Measurements from ENCODE around the gene DDX1. TPM values are rescaled to one million over a fixed set of nuclear protein-coding genes. Genes with fewer than 3 reads are reported as not detected.

Gene DDX1
- total and polyA plus RNA-seq, 9 of the 15 experiments (the other 6 are each of a cell fraction or from before 2014, with no cell fraction given): 116 to 277 (median 232) TPM

DNA sequence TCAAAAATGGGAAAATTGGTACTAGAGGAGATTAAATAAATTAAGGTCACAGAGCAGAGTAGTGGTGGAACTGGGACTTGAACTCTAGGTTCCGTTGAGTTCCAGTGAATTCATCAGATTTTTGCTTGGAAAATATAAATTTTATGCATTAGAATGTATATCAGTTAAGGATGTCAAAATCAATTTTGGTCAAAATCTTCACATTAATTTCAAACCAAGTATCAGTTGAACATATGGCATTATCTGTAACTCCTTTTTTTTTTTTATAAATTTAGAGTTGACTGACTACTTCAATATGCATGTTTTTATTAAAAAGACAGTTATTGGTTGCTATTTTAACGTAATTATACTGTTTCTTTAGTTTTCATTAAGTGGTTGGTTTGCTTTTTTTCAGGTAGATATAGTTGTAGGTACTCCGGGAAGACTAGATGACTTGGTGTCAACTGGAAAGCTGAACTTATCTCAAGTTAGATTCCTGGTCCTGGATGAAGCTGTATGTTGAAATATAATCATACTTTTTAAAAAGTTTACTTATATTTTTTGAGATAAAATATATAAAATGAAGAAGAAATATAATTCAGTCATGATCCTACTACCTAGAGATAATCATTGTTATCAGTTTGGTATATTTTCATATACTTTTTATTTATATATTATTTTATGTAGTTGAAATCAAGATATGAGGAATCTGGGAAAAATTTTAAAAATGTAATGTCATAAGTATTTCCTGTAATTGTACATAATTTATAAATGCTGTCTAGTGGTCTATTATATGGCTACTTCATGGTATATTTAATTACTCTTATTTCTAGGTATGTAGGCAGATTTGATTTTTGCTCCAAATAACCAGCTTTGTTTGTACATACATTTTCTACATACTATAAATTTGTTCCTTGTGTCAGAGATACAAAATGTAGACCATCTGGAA, 25.4 kb downstream of the DDX1 start:
- no TSS peak for BruUV-seq (replicated peaks)
- H3K4me3 ChIP-seq: no peak overlapping the region

DNA sequence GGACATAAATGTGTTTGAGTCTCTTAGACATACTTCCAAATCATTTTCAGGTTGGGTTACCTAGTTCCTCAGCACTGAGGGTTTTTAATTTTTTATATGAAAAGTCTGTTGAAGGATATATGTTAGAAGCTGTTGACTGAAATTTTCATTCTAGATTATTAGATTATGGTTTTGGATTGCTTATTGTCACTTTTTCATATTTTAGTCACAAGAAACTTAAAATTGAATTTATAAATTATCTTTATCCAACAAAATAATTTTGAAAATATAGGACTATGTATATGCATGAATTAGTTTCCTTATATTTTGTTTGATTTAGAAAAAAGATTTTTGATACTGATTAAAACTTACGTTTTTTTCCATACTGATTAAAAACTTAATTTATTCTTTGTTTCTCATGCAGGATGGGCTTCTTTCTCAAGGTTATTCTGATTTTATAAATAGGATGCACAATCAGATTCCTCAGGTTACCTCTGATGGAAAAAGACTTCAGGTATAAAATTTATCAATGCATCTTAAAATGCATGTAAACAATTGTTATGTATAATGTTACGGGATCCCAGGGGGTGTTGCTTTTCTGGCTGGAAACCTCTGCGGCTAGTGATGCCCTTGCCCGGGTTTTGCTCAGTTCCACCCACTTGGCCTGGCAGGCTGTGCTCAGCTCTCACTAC, 26.2 kb downstream of the DDX1 start:
- H3K36me3 ChIP-seq (ENCODE audit: control insufficient read depth, insufficient read depth, low read length): peaks cover 95% of the 10 kb centered on the region
- H3K4me1 ChIP-seq (replicated peaks in 1 of 2; ENCODE audit: control insufficient read depth in 2 of 2, insufficient read depth in 2 of 2, low read length in 2 of 2): peaks cover 0 to 6% of the 10 kb centered on the region in 2 experiments; a peak in 1 of 5 replicates
- no peak for FAIRE-seq
- TF ChIP-seq DNMT1 (IDR thresholded peaks at IDR 0.05) (no peak), KAT8 (IDR thresholded peaks at IDR 0.05; ENCODE audit: low read depth) (no peak), MXI1 (IDR thresholded peaks at IDR 0.05; ENCODE audit: low read depth, low read length) (no peak), ZNF175 (CRISPR knock-in tag; IDR thresholded peaks at IDR 0.05; ENCODE audit: low read depth) (no peak), TEAD2 (tag; IDR thresholded peaks at IDR 0.05) (no peak), RFX1 (IDR thresholded peaks at IDR 0.05) (no peak), PML (IDR thresholded peaks at IDR 0.05; ENCODE audit: low read length) (no peak)
- TF ChIP-seq, protein P1, sequence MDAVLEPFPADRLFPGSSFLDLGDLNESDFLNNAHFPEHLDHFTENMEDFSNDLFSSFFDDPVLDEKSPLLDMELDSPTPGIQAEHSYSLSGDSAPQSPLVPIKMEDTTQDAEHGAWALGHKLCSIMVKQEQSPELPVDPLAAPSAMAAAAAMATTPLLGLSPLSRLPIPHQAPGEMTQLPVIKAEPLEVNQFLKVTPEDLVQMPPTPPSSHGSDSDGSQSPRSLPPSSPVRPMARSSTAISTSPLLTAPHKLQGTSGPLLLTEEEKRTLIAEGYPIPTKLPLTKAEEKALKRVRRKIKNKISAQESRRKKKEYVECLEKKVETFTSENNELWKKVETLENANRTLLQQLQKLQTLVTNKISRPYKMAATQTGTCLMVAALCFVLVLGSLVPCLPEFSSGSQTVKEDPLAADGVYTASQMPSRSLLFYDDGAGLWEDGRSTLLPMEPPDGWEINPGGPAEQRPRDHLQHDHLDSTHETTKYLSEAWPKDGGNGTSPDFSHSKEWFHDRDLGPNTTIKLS (IDR thresholded peaks at IDR 0.05; ENCODE audit: borderline replicate concordance, low read depth): no peak
- TF ChIP-seq, protein P2, sequence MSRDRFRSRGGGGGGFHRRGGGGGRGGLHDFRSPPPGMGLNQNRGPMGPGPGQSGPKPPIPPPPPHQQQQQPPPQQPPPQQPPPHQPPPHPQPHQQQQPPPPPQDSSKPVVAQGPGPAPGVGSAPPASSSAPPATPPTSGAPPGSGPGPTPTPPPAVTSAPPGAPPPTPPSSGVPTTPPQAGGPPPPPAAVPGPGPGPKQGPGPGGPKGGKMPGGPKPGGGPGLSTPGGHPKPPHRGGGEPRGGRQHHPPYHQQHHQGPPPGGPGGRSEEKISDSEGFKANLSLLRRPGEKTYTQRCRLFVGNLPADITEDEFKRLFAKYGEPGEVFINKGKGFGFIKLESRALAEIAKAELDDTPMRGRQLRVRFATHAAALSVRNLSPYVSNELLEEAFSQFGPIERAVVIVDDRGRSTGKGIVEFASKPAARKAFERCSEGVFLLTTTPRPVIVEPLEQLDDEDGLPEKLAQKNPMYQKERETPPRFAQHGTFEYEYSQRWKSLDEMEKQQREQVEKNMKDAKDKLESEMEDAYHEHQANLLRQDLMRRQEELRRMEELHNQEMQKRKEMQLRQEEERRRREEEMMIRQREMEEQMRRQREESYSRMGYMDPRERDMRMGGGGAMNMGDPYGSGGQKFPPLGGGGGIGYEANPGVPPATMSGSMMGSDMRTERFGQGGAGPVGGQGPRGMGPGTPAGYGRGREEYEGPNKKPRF (IDR thresholded peaks at IDR 0.05; ENCODE audit: low read depth, low read length): no peak

More for the DNA sequence above, 25.4 kb downstream of the DDX1 start:
- 92% methylated on average over 3 of the region's 3 CpGs for WGBS (ENCODE audit: insufficient coverage, low coverage, missing lambda C conversion rate)
- TF ChIP-seq TEAD2 (tag; IDR thresholded peaks at IDR 0.05) (no peak), RHOXF2B (CRISPR knock-in tag; conservative IDR thresholded peaks at IDR 0.05) (no peak), SMARCA5 (IDR thresholded peaks at IDR 0.05) (no peak), BHLHE40 (IDR thresholded peaks at IDR 0.05; ENCODE audit: low read length) (no peak)
- in situ Hi-C loops (cut with MboI): no loop called here
- DNase-seq (ENCODE audit: extremely low read depth in 1 of 4, low spot score in 3 of 4) (no peak), FAIRE-seq (peak; percentile 51), ATAC-seq (no peak)
- Histone ChIP-seq H3K36me3 (ENCODE audit: control insufficient read depth, insufficient read depth, low read length) (peaks cover 87% of the 10 kb centered on the region), H3K79me2 (ENCODE audit: control insufficient read depth, insufficient read depth, low read length) (no peaks in the 10 kb centered on the region), H4K20me1 (replicated peaks; ENCODE audit: control insufficient read depth, insufficient read depth, low read length) (no peaks in the 10 kb centered on the region), H3K9me3 (replicated peaks; ENCODE audit: control insufficient read depth, insufficient read depth, low read depth, low read length) (no peaks in the 10 kb centered on the region), H3K4me1 (replicated peaks in 1 of 2; ENCODE audit: control insufficient read depth in 2 of 2, insufficient read depth in 2 of 2, low read length in 2 of 2) (peaks cover 0 to 6% of the 10 kb centered on the region in 2 experiments; a peak in 1 of 5 replicates), H3K4me2 (ENCODE audit: insufficient read depth, low read length) (no peak overlapping the region), H3K27me3 (ENCODE audit: control insufficient read depth in 2 of 2, insufficient read depth in 2 of 2, low read length in 2 of 2) (no peaks in the 10 kb centered on the region), H3K9ac (ENCODE audit: insufficient read depth in 1 of 2, low read depth in 2 of 2, low read length in 2 of 2) (no peak overlapping the region), H3K9me1 (ENCODE audit: control insufficient read depth, insufficient read depth, low read length) (peaks cover 3% of the 10 kb centered on the region), H2AFZ (ENCODE audit: low read depth, low read length) (no peak overlapping the region), H3K27ac (ENCODE audit: extremely low read depth, low read depth, low read length) (no peak overlapping the region)
- intact Hi-C loops (cut with micrococcal nuclease): no loop called here
- ChIA-PET CTCF (ENCODE audit: low intra/inter-chr PET ratio) (no interaction called here), POLR2A (no interaction called here)

More for the DNA sequence above, 26.2 kb downstream of the DDX1 start:
- no peaks in the 10 kb centered on the region for H3K9me3 ChIP-seq (replicated peaks; ENCODE audit: control insufficient read depth, insufficient read depth, low read depth, low read length)
- no peaks in the 10 kb centered on the region for H3K27me3 ChIP-seq (ENCODE audit: control insufficient read depth in 2 of 2, insufficient read depth in 2 of 2, low read length in 2 of 2)
- no peak overlapping the region for H2AFZ ChIP-seq (ENCODE audit: low read depth, low read length)
- no peak overlapping the region for H3K9ac ChIP-seq (ENCODE audit: insufficient read depth in 1 of 2, low read depth in 2 of 2, low read length in 2 of 2)
- H3K27ac ChIP-seq (ENCODE audit: extremely low read depth, low read depth, low read length): no peak overlapping the region
- peaks cover 3% of the 10 kb centered on the region for H3K9me1 ChIP-seq (ENCODE audit: control insufficient read depth, insufficient read depth, low read length)
- H3K4me2 ChIP-seq (ENCODE audit: insufficient read depth, low read length): no peak overlapping the region
- in situ Hi-C loops (cut with MboI): no loop called here
- BruUV-seq (replicated peaks): no TSS peak
- WGBS (ENCODE audit: insufficient coverage, low coverage, missing lambda C conversion rate): 96% methylated on average over 4 of the region's 4 CpGs
- no peaks in the 10 kb centered on the region for H4K20me1 ChIP-seq (replicated peaks; ENCODE audit: control insufficient read depth, insufficient read depth, low read length)
- no peak for ATAC-seq
- intact Hi-C loops (cut with micrococcal nuclease): no loop called here
- H3K79me2 ChIP-seq (ENCODE audit: control insufficient read depth, insufficient read depth, low read length): no peaks in the 10 kb centered on the region
- no peak for DNase-seq (ENCODE audit: extremely low read depth in 1 of 4, low spot score in 3 of 4)
- ChIA-PET CTCF (ENCODE audit: low intra/inter-chr PET ratio) (no interaction called here), POLR2A (no interaction called here)
- H3K4me3 ChIP-seq: no peak overlapping the region

Data from K562 (cell line).